Nephron (organoid): ENCODE data around the gene AGAP3.
A peak's percentile ranks its signal among the peaks of the same experiment; 100 is the strongest.

ENCODE experiments used
- H3K27ac Mint-ChIP-seq, 3 experiments: 2 replicates each; pipeline ENCODE4 v1.8.0; 2020; ENCODE audit warnings: mixed read lengths in 3 of 3, mild to moderate bottlenecking in 2 of 3, moderate library complexity in 1 of 3
- H3K27me3 Mint-ChIP-seq: 2 replicates; pipeline ENCODE4 v1.8.0; 2021; ENCODE audit warnings: low read depth, mild to moderate bottlenecking, moderate library complexity, mixed read lengths
- H3K36me3 Mint-ChIP-seq: 2 replicates; pipeline ENCODE4 v1.8.0; 2020; ENCODE audit warnings: low read depth, mixed read lengths
- H3K4me1 Mint-ChIP-seq: 2 replicates; pipeline ENCODE4 v1.8.0; 2020; ENCODE audit warnings: mixed read lengths
- H3K4me3 Mint-ChIP-seq, 3 experiments: 2 replicates each; pipeline ENCODE4 v1.8.0; 2020; ENCODE audit warnings: mild to moderate bottlenecking in 3 of 3, mixed read lengths in 3 of 3, moderate library complexity in 2 of 3
- H3K9me3 Mint-ChIP-seq: 2 replicates; pipeline ENCODE4 v1.8.0; 2020; ENCODE audit warnings: mixed read lengths
- TF ChIP-seq, protein P1 (sequence below), 3 experiments: fragments of 200-600 bp; sonication (generic); IDR thresholded peaks; one replicate each; pipeline ENCODE4 v1.5.0; 2021; ENCODE audit warnings: antibody characterized with exemption in 3 of 3; ENCODE audit not compliant: unreplicated experiment in 3 of 3

AGAP3 gene

DNA sequence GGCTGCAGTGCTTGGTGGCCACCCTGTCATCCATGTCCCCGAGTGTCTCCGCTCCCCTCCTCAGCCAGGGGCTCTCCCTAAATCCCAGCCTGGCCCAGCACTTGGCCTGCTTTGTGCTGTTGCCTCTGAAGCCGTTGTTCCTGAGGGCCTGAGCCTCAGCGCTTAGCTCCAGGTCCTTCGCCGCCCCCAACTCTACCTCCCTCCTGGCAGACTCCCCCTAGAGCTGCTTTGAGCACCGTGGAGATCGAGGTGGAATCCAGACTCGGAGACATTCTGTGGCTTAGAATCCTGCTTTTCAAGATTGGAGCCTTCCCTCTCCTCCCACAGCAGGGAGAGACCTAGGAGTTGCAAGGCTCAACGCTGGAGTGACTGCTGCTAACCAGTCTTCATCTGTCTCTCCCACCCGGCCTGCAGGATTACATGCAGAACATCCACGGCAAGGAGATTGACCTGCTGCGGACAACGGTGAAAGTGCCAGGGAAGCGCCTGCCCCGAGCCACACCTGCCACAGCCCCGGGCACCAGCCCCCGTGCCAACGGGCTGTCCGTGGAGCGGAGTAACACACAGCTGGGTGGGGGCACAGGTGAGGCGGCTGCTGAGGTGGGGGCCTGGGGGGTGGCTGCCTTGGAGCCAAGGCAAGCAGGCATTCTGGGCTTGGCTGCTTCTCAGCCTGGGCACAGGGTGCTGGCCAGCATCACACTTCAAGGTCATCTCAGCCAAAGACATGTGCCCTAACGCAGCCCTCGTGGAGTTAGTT, 47.9 kb downstream of the AGAP3 start:
- TF ChIP-seq, protein P1, sequence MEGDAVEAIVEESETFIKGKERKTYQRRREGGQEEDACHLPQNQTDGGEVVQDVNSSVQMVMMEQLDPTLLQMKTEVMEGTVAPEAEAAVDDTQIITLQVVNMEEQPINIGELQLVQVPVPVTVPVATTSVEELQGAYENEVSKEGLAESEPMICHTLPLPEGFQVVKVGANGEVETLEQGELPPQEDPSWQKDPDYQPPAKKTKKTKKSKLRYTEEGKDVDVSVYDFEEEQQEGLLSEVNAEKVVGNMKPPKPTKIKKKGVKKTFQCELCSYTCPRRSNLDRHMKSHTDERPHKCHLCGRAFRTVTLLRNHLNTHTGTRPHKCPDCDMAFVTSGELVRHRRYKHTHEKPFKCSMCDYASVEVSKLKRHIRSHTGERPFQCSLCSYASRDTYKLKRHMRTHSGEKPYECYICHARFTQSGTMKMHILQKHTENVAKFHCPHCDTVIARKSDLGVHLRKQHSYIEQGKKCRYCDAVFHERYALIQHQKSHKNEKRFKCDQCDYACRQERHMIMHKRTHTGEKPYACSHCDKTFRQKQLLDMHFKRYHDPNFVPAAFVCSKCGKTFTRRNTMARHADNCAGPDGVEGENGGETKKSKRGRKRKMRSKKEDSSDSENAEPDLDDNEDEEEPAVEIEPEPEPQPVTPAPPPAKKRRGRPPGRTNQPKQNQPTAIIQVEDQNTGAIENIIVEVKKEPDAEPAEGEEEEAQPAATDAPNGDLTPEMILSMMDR (IDR thresholded peaks at IDR 0.05; ENCODE audit: unreplicated experiment in 3 of 3), result no peak
- Mint-ChIP-seq H3K9me3 (no peaks in the 10 kb centered on the region), H3K27ac (no peak overlapping the region), H3K4me1 (peaks cover 39% of the 10 kb centered on the region), H3K27me3 (no peaks in the 10 kb centered on the region), H3K36me3 (peaks cover 56% of the 10 kb centered on the region), H3K4me3 (no peak overlapping the region)

DNA sequence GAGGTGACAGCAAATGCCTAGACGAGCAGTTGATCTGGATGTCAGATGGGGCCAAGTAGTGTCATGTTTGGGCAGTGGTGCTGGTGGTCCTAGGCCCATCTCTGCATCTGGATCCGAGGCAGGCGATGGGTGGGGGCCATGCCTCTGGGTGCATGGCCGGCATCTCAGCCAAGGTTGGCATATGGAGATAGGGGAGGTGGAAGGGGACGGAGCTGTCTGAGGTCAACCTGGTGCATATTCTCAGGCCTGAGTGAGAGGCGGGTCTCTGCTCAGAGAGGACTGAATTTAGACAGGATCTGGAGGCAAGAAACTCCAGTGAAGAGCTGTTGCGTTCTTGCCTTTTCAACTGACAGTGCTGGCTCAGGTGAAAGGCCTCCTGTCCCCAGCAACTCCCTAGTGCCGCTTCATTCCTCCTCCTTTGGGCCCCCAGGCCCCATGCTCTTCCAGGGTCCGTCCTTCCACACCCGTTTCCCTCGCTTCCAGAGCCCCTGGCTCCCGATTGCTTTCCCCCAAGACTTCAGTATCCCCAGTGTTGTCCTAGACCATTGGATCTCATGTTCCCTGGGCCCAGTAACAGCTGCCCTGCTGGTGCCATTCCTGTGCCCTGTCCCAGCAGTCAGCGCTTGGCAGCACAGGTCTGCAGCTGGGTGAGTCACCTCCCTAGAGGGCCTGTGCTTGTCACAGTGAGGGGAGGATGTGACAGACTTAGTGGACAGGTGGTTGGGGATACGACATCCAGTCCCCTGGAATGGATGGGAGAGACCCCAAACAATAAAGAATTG, 48.7 kb downstream of the AGAP3 start:
- H3K4me1 Mint-ChIP-seq, result peaks cover 42% of the 10 kb centered on the region
- H3K36me3 Mint-ChIP-seq, result peaks cover 58% of the 10 kb centered on the region
- H3K4me3 Mint-ChIP-seq, result no peak overlapping the region
- TF ChIP-seq, protein P1 (IDR thresholded peaks at IDR 0.05; ENCODE audit: unreplicated experiment in 3 of 3), result no peak
- H3K27me3 Mint-ChIP-seq, result no peaks in the 10 kb centered on the region
- H3K9me3 Mint-ChIP-seq, result no peaks in the 10 kb centered on the region
- no peak overlapping the region for H3K27ac Mint-ChIP-seq

DNA sequence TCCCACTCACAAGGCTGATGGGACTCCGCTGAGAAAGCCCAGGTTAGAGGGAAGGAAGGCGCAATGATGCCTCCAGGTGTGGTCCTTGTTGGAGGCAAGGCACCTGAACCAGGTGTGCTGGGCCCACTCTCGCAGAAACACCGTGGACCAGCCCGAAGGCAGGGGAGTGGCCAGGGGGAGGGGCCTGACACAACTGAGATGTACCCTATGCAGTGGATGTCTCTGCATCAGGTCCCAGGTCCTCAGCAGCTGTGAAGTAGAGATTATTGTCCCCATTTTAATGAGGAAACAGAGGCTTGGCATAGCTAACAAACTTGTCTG, 49.2 kb downstream of the AGAP3 start:
- Mint-ChIP-seq H3K36me3 (peaks cover 54% of the 10 kb centered on the region), H3K4me3 (no peak overlapping the region), H3K27me3 (no peaks in the 10 kb centered on the region), H3K27ac (no peak overlapping the region), H3K4me1 (peaks cover 41% of the 10 kb centered on the region), H3K9me3 (no peaks in the 10 kb centered on the region)
- TF ChIP-seq, protein P1 (IDR thresholded peaks at IDR 0.05; ENCODE audit: unreplicated experiment in 3 of 3), result no peak

DNA sequence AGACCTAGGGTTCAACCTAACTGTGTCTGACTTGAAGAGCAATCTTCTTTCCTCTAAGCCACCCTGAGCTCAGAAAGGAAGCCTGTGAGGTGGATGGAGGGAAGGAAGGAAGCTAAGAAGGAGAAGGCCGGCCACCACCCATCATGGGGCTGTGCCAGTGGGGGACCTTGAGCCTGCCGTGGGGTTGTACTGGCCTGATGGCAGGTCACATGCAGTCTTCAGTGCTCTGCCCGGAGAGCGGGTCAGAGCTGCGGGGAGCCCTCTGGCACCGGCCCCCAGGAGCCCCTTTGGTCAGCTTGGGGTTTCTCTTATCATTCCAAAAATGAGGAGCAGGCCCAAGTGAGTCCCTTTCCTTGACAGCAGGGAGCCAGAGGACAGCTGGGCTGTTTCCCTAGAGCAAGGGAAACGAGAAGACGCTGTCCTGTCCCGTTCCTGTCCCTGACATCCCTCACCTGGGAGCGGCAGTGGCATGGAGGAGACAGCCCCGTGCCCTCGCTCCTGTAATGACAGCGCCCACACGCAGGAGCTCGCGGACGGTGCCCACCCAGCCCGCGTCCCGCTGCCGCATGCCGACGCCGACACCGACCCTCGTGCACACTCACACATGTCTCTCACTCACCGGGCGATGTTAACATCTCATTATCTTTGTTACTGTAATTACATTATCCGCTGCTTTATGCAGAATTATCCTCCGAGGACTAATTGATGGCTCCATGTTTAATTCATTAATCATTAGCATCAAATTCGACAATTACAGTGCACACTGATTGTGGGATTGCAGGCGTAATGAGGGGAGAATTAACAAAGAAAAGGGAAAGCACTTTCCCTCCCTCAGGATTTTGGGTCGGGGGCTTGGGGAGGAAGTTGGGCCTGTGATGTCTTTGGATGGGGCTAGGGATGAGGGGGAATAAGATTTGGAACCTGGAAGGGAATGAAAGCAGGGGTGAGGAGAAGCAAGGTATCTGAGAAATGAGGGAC, 49.9 kb downstream of the AGAP3 start:
- H3K36me3 Mint-ChIP-seq, result peaks cover 53% of the 10 kb centered on the region
- no peaks in the 10 kb centered on the region for H3K27me3 Mint-ChIP-seq
- H3K4me1 Mint-ChIP-seq, result peaks cover 39% of the 10 kb centered on the region
- TF ChIP-seq, protein P1 (IDR thresholded peaks at IDR 0.05; ENCODE audit: unreplicated experiment in 3 of 3), result no peak
- peak overlapping the region in 1 of 3 experiments; percentile 38 for H3K27ac Mint-ChIP-seq
- no peak overlapping the region for H3K4me3 Mint-ChIP-seq
- H3K9me3 Mint-ChIP-seq, result no peaks in the 10 kb centered on the region

DNA sequence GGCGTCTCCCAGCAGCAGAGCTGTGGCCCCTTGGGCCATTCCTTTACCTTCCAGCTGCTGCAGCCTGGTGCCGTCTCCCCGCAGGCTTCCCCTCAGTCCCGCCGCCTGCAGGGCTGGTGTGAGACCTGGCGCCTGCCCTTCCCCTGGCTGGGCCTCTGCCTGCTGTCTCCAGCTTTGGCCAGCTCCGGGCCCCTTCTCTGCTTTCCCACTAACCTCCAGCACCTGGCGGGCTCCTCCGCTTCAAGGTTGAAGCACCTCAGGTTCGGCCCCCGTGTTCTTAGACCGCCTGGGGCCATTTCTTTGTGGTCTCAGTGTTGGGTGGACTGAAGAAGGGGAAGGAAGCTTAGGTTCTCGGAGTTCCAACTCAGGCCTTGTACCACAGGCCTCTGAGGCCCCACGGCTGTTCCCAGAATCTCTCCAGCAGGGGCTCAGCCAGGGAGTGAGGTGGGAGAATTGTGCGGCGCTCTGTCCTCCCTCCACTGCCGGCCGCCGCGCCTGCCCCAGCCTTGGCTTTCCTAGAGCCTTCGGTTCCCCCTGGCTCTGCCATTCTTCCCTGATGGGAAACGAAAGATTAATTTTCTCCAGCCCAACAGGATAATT, 50.9 kb downstream of the AGAP3 start:
- no peak overlapping the region for H3K4me3 Mint-ChIP-seq
- H3K36me3 Mint-ChIP-seq, result peaks cover 49% of the 10 kb centered on the region
- TF ChIP-seq, protein P1 (IDR thresholded peaks at IDR 0.05; ENCODE audit: unreplicated experiment in 3 of 3), result no peak
- no peaks in the 10 kb centered on the region for H3K27me3 Mint-ChIP-seq
- H3K27ac Mint-ChIP-seq, result no peak overlapping the region
- peaks cover 29% of the 10 kb centered on the region for H3K4me1 Mint-ChIP-seq
- no peaks in the 10 kb centered on the region for H3K9me3 Mint-ChIP-seq
